Nephron progenitor cell (in vitro differentiated cells): ENCODE measurements around the gene TNNC2.

Source experiments
- DNase-seq: peaks from one replicate; pipeline ENCODE4 v3.0.0; 2021
- H3K27ac Mint-ChIP-seq: 2 replicates; pipeline ENCODE4 v1.8.0; 2021; ENCODE audit warnings: mild to moderate bottlenecking, moderate library complexity, mixed read lengths
- H3K27me3 Mint-ChIP-seq: 2 replicates; pipeline ENCODE4 v1.8.0; 2021; ENCODE audit warnings: mild to moderate bottlenecking, low read depth, mixed read lengths; ENCODE audit not compliant: poor library complexity
- H3K36me3 Mint-ChIP-seq: 2 replicates; pipeline ENCODE4 v1.8.0; 2021; ENCODE audit warnings: low read depth, mixed read lengths
- H3K4me1 Mint-ChIP-seq: 2 replicates; pipeline ENCODE4 v1.8.0; 2021; ENCODE audit warnings: mixed read lengths
- H3K4me3 Mint-ChIP-seq: 2 replicates; pipeline ENCODE4 v1.8.0; 2021; ENCODE audit warnings: mild to moderate bottlenecking, moderate library complexity, mixed read lengths
- H3K9me3 Mint-ChIP-seq: 2 replicates; pipeline ENCODE4 v1.8.0; 2021; ENCODE audit warnings: mild to moderate bottlenecking, moderate library complexity, mixed read lengths
- CTCF ChIP-seq: fragments of 200-600 bp; sonication (generic); IDR thresholded peaks from 2 replicates; pipeline ENCODE4 v1.5.0; 2021; ENCODE audit warnings: antibody characterized with exemption

The TNNC2 gene

GRCh38 chr20:45821947-45822346 lies 5.2 kb downstream of the TNNC2 start:
- DNase-seq: no peak
- Mint-ChIP-seq H3K4me1 (peaks cover 50% of the 10 kb centered on the region), H3K27ac (no peak overlapping the region), H3K36me3 (peaks cover 5% of the 10 kb centered on the region), H3K9me3 (no peaks in the 10 kb centered on the region), H3K4me3 (no peak overlapping the region), H3K27me3 (peaks cover 35% of the 10 kb centered on the region)
- no peak for TF ChIP-seq CTCF

GRCh38 chr20:45819466-45819865 lies 7.6 kb downstream of the TNNC2 start:
- Mint-ChIP-seq H3K27me3 (peaks cover 29% of the 10 kb centered on the region), H3K4me1 (peaks cover 49% of the 10 kb centered on the region), H3K9me3 (no peaks in the 10 kb centered on the region), H3K36me3 (peaks cover 19% of the 10 kb centered on the region), H3K27ac (no peak overlapping the region), H3K4me3 (no peak overlapping the region)
- no peak for DNase-seq
- TF ChIP-seq CTCF: no peak

- H3K4me1 Mint-ChIP-seq: peaks cover 47% of the 10 kb centered on the region
- TF ChIP-seq CTCF: no peak
- H3K27ac Mint-ChIP-seq: no peak overlapping the region
- peaks cover 22% of the 10 kb centered on the region for H3K36me3 Mint-ChIP-seq
- no peak for DNase-seq
- H3K4me3 Mint-ChIP-seq: no peak overlapping the region
- H3K27me3 Mint-ChIP-seq: peaks cover 17% of the 10 kb centered on the region
- no peaks in the 10 kb centered on the region for H3K9me3 Mint-ChIP-seq
These were observed 8.9 kb downstream of the TNNC2 start for GRCh38 chr20:45818239-45818638.

- no peak for TF ChIP-seq CTCF
- Mint-ChIP-seq H3K36me3 (peaks cover 26% of the 10 kb centered on the region), H3K27ac (peak overlapping the region; percentile 88), H3K4me3 (no peak overlapping the region), H3K9me3 (no peaks in the 10 kb centered on the region), H3K4me1 (peaks cover 49% of the 10 kb centered on the region), H3K27me3 (peaks cover 11% of the 10 kb centered on the region)
- no peak for DNase-seq
These were observed 9.5 kb downstream of the TNNC2 start for GRCh38 chr20:45817376-45818194.

GRCh38 chr20:45816951-45817350 lies 10.2 kb downstream of the TNNC2 start:
- no peak overlapping the region for H3K4me3 Mint-ChIP-seq
- no peaks in the 10 kb centered on the region for H3K9me3 Mint-ChIP-seq
- no peak for TF ChIP-seq CTCF
- peaks cover 28% of the 10 kb centered on the region for H3K36me3 Mint-ChIP-seq
- H3K27me3 Mint-ChIP-seq: peaks cover 7% of the 10 kb centered on the region
- DNase-seq: no peak
- peaks cover 43% of the 10 kb centered on the region for H3K4me1 Mint-ChIP-seq
- H3K27ac Mint-ChIP-seq: peak overlapping the region; percentile 95

GRCh38 chr20:45814314-45814713 lies 12.8 kb downstream of the TNNC2 start:
- Mint-ChIP-seq H3K27me3 (peaks cover under 1% of the 10 kb centered on the region), H3K9me3 (no peaks in the 10 kb centered on the region), H3K27ac (peak overlapping the region; percentile 19), H3K4me1 (peaks cover 41% of the 10 kb centered on the region), H3K36me3 (peaks cover 55% of the 10 kb centered on the region), H3K4me3 (peak overlapping the region; percentile 30)
- no peak for DNase-seq
- no peak for TF ChIP-seq CTCF
